A549 (cell line): ENCODE data around the gene PPP1R8.

Source experiments
- CTCF ChIP-seq: fragments of >200 bp; sonication (Bioruptor Twin); formaldehyde crosslinking; IDR thresholded peaks from 3 replicates; pipeline ENCODE4 v1.5.1; 2016
- EP300 ChIP-seq, 2 experiments: fragments of >200 bp; sonication (Bioruptor Twin); formaldehyde crosslinking; IDR thresholded peaks; 2 replicates in 1 of 2; 3 replicates in 1 of 2; pipeline ENCODE4 v1.6.1; 2016 to 2017
- MAX ChIP-seq: IDR thresholded peaks from 2 replicates; pipeline ENCODE4 v1.6.1; 2012

GRCh38 chr1:27873671-27874384 lies 43.2 kb downstream of the PPP1R8 start:
- TF ChIP-seq MAX = no peak
- TF ChIP-seq CTCF = no peak
- TF ChIP-seq EP300 (IDR thresholded peaks at IDR 0.05) = no peak
